H9 (cell line): Measurements from ENCODE around the gene ASIC1. TPM values are rescaled to one million over a fixed set of nuclear protein-coding genes. Genes with fewer than 3 reads are reported as not detected.

Source experiments
- DNase-seq: peaks from one replicate; pipeline ENCODE4 v3.0.0-alpha.2; 2017
- H2AFZ ChIP-seq: one replicate; pipeline ENCODE4 v1.6.1; 2013; ENCODE audit warnings: mild to moderate bottlenecking, low read length, control low read depth, moderate library complexity
- H2AK5ac ChIP-seq: 2 replicates; pipeline ENCODE4 v1.6.1; 2013; ENCODE audit warnings: low read length, control low read depth, mixed read lengths; ENCODE audit not compliant: insufficient read length
- H2BK120ac ChIP-seq: one replicate; pipeline ENCODE4 v1.6.1; 2013; ENCODE audit warnings: low read depth, mild to moderate bottlenecking, low read length, control low read depth, inconsistent platforms; ENCODE audit not compliant: poor library complexity, severe bottlenecking
- H2BK12ac ChIP-seq: 2 replicates; pipeline ENCODE4 v1.6.1; 2013; ENCODE audit warnings: low read length, control low read depth, mixed read lengths, low read depth; ENCODE audit not compliant: insufficient read length
- H2BK15ac ChIP-seq: 2 replicates; pipeline ENCODE4 v1.6.1; 2013; ENCODE audit warnings: low read depth, low read length, control low read depth
- H2BK20ac ChIP-seq: one replicate; pipeline ENCODE4 v1.6.1; 2013; ENCODE audit warnings: low read depth, mild to moderate bottlenecking, low read length, control low read depth, inconsistent platforms; ENCODE audit not compliant: poor library complexity, severe bottlenecking
- H2BK5ac ChIP-seq: 2 replicates; pipeline ENCODE4 v1.6.1; 2013; ENCODE audit warnings: low read length, control low read depth, mixed read lengths; ENCODE audit not compliant: insufficient read length
- H3K14ac ChIP-seq: 2 replicates; pipeline ENCODE4 v1.6.1; 2013; ENCODE audit warnings: low read length, control low read depth; ENCODE audit not compliant: insufficient read depth
- H3K18ac ChIP-seq: 2 replicates; pipeline ENCODE4 v1.6.1; 2013; ENCODE audit warnings: low read depth, mild to moderate bottlenecking, mixed read lengths, low read length, control low read depth; ENCODE audit not compliant: insufficient read length
- H3K23ac ChIP-seq: 2 replicates; pipeline ENCODE4 v1.6.1; 2013; ENCODE audit warnings: low read length, control low read depth, mixed read lengths, low read depth; ENCODE audit not compliant: insufficient read length
- H3K23me2 ChIP-seq: 2 replicates; pipeline ENCODE4 v1.6.1; 2013; ENCODE audit warnings: low read depth, mild to moderate bottlenecking, mixed read lengths, low read length, control low read depth; ENCODE audit not compliant: insufficient read length, poor library complexity, severe bottlenecking
- H3K27ac ChIP-seq: 2 replicates; pipeline ENCODE4 v1.5.1; 2013; ENCODE audit warnings: low read length, control low read depth, mixed read lengths, low read depth; ENCODE audit not compliant: insufficient read length
- H3K27me3 ChIP-seq: 2 replicates; pipeline ENCODE4 v1.6.1; 2013; ENCODE audit warnings: low read length, control low read depth, inconsistent platforms; ENCODE audit not compliant: insufficient read depth
- H3K4ac ChIP-seq: 2 replicates; pipeline ENCODE4 v1.6.1; 2013; ENCODE audit warnings: low read depth, mild to moderate bottlenecking, control low read depth, inconsistent platforms, low read length, moderate library complexity
- H3K4me1 ChIP-seq: 2 replicates; pipeline ENCODE4 v1.6.1; 2013; ENCODE audit warnings: low read length, control low read depth, inconsistent platforms; ENCODE audit not compliant: insufficient read depth
- H3K4me2 ChIP-seq: 2 replicates; pipeline ENCODE4 v1.6.1; 2013; ENCODE audit warnings: low read length, control low read depth, mixed read lengths; ENCODE audit not compliant: insufficient read length, insufficient read depth
- H3K56ac ChIP-seq: 2 replicates; pipeline ENCODE4 v1.6.1; 2013; ENCODE audit warnings: low read depth, mild to moderate bottlenecking, mixed read lengths, low read length, control low read depth; ENCODE audit not compliant: insufficient read length
- H3K79me1 ChIP-seq: 2 replicates; pipeline ENCODE4 v1.6.1; 2013; ENCODE audit warnings: low read depth, mild to moderate bottlenecking, moderate library complexity, low read length, control low read depth, inconsistent platforms; ENCODE audit not compliant: insufficient read depth, poor library complexity, severe bottlenecking
- H3K79me2 ChIP-seq: 2 replicates; pipeline ENCODE4 v1.6.1; 2013; ENCODE audit warnings: low read length, control low read depth, inconsistent platforms; ENCODE audit not compliant: insufficient read depth
- H3K9ac ChIP-seq: 2 replicates; pipeline ENCODE4 v1.6.1; 2013; ENCODE audit warnings: low read length, control low read depth, mixed read lengths; ENCODE audit not compliant: insufficient read length; ENCODE audit errors: extremely low read depth
- H3K9me3 ChIP-seq: one replicate; pipeline ENCODE4 v1.6.1; 2013; ENCODE audit warnings: low read depth, low read length, inconsistent platforms; ENCODE audit not compliant: control insufficient read depth
- H3T11ph ChIP-seq: one replicate; pipeline ENCODE4 v1.6.1; 2013; ENCODE audit warnings: mild to moderate bottlenecking, low read length, control low read depth, inconsistent platforms
- H4K20me1 ChIP-seq: one replicate; pipeline ENCODE4 v1.6.1; 2013; ENCODE audit not compliant: control insufficient read depth, insufficient read length, insufficient read depth
- H4K5ac ChIP-seq: 2 replicates; pipeline ENCODE4 v1.6.1; 2013; ENCODE audit warnings: low read depth, mild to moderate bottlenecking, mixed read lengths, low read length, control low read depth; ENCODE audit not compliant: insufficient read length
- H4K8ac ChIP-seq: replicated peaks from 2 replicates; pipeline ENCODE4 v1.6.1; 2013; ENCODE audit warnings: low read length, control low read depth, mixed read lengths, low read depth; ENCODE audit not compliant: insufficient read length
- H4K91ac ChIP-seq: 2 replicates; pipeline ENCODE4 v1.6.1; 2013; ENCODE audit warnings: low read depth, mild to moderate bottlenecking, moderate library complexity, mixed read lengths, low read length, control low read depth; ENCODE audit not compliant: insufficient read length
- H3K27ac Mint-ChIP-seq, 3 experiments: 2 replicates in 2 of 3; 3 replicates in 1 of 3; pipeline ENCODE4 v1.8.0; 2020 to 2021; ENCODE audit warnings: mixed read lengths in 3 of 3, mild to moderate bottlenecking in 1 of 3, moderate library complexity in 1 of 3
- H3K27me3 Mint-ChIP-seq: 2 replicates; pipeline ENCODE4 v1.8.0; 2021; ENCODE audit warnings: low read depth, mild to moderate bottlenecking, moderate library complexity, mixed read lengths
- H3K36me3 Mint-ChIP-seq, 3 experiments: 2 replicates in 2 of 3; 3 replicates in 1 of 3; pipeline ENCODE4 v1.8.0; 2020 to 2021; ENCODE audit warnings: low read depth in 3 of 3, mixed read lengths in 3 of 3; ENCODE audit not compliant: insufficient read depth in 1 of 3
- H3K4me1 Mint-ChIP-seq, 2 experiments: 2 replicates each; pipeline ENCODE4 v1.8.0; 2020; ENCODE audit warnings: mixed read lengths in 2 of 2
- H3K4me3 Mint-ChIP-seq, 2 experiments: 2 replicates in 1 of 2; 3 replicates in 1 of 2; pipeline ENCODE4 v1.8.0; 2020 to 2021; ENCODE audit warnings: mild to moderate bottlenecking in 2 of 2, mixed read lengths in 2 of 2, moderate library complexity in 1 of 2
- H3K9me3 Mint-ChIP-seq, 2 experiments: 2 replicates in 1 of 2; 3 replicates in 1 of 2; pipeline ENCODE4 v1.8.0; 2020; ENCODE audit warnings: mild to moderate bottlenecking in 2 of 2, mixed read lengths in 2 of 2, moderate library complexity in 1 of 2
- WGBS: extraction: QIAGEN DNeasy Blood & Tissue Kit; methylation state at CpG from one replicate; pipeline ENCODE4 v1.1.7; 2013; ENCODE audit warnings: missing lambda C conversion rate, low lambda C conversion rate, mixed read lengths; ENCODE audit not compliant: insufficient read length; ENCODE audit errors: extremely low coverage; 5-methylcytosine and 5-hydroxymethylcytosine counted together
- total RNA-seq: library from RNA; stranded (reverse); gene quantifications from 2 replicates; pipeline ENCODE4 v1.2.1, GENCODE V29; 2021
- TF ChIP-seq, protein P1 (sequence below): fragments of 200-600 bp; sonication (generic); conservative IDR thresholded peaks from 3 replicates; pipeline ENCODE4 v1.8.0; 2021; ENCODE audit warnings: antibody characterized with exemption, mild to moderate bottlenecking

The ASIC1 gene
- total RNA-seq, 1 experiment from 2014 or later, result 3.9 TPM

DNA sequence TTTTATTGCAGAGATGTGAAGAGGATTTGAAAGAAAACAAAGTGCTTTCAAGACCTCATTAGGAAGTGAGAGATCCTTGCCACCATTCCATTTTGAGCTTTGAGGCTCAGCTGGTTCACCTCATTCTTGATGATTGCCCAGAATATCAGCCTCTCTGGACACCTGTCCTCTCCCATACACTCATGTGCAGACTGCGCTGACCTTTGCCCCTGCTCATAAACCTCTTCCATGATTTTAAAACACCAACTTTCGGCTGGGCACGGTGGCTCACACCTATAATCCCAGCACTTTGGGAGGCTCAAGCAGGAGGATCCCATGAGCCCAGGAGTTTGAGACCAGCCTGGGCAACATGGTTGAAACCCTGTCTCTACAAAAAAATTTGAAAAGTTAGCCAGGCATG lies 63.6 kb downstream of the ASIC1 start:
- Histone ChIP-seq H2BK5ac (no peak overlapping the region), H3K9me3 (no peaks in the 10 kb centered on the region), H3K79me2 (no peaks in the 10 kb centered on the region), H2BK20ac (no peak overlapping the region), H4K20me1 (no peaks in the 10 kb centered on the region), H4K91ac (no peak overlapping the region), H3K4me2 (no peak overlapping the region), H4K8ac (no peak overlapping the region), H3K27ac (no peak overlapping the region), H2BK15ac (no peak overlapping the region), H3K9ac (no peak overlapping the region), H2BK120ac (no peak overlapping the region), H3K18ac (no peak overlapping the region), H3K4ac (no peak overlapping the region), H2BK12ac (no peak overlapping the region), H3K23me2 (no peaks in the 10 kb centered on the region), H3K23ac (no peak overlapping the region), H3K4me1 (no peaks in the 10 kb centered on the region), H2AFZ (no peak overlapping the region), H3K56ac (no peak overlapping the region), H2AK5ac (no peak overlapping the region), H3K27me3 (no peaks in the 10 kb centered on the region), H3T11ph (no peak overlapping the region), H4K5ac (no peak overlapping the region), H3K79me1 (peaks cover 3% of the 10 kb centered on the region), H3K14ac (no peak overlapping the region)
- H3K36me3 Mint-ChIP-seq, result peaks cover 2 to 22% (median 4%) of the 10 kb centered on the region in 3 experiments; a peak in 5 of 7 replicates
- TF ChIP-seq, protein P1, sequence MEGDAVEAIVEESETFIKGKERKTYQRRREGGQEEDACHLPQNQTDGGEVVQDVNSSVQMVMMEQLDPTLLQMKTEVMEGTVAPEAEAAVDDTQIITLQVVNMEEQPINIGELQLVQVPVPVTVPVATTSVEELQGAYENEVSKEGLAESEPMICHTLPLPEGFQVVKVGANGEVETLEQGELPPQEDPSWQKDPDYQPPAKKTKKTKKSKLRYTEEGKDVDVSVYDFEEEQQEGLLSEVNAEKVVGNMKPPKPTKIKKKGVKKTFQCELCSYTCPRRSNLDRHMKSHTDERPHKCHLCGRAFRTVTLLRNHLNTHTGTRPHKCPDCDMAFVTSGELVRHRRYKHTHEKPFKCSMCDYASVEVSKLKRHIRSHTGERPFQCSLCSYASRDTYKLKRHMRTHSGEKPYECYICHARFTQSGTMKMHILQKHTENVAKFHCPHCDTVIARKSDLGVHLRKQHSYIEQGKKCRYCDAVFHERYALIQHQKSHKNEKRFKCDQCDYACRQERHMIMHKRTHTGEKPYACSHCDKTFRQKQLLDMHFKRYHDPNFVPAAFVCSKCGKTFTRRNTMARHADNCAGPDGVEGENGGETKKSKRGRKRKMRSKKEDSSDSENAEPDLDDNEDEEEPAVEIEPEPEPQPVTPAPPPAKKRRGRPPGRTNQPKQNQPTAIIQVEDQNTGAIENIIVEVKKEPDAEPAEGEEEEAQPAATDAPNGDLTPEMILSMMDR, result no peak
- WGBS, result no CpG with 5 or more reads among the region's 3 CpGs
- DNase-seq, result no peak
- no peak overlapping the region for H3K27ac Mint-ChIP-seq
- H3K9me3 Mint-ChIP-seq, result no peaks in the 10 kb centered on the region
- H3K4me1 Mint-ChIP-seq, result no peaks in the 10 kb centered on the region
- no peak overlapping the region for H3K4me3 Mint-ChIP-seq
- no peaks in the 10 kb centered on the region for H3K27me3 Mint-ChIP-seq
